Astrocyte (in vitro differentiated cells and primary cell): ENCODE measurements around the gene MAP1S.

Source experiments
- EZH2 ChIP-seq: IDR thresholded peaks from 2 replicates; pipeline ENCODE4 v1.6.1; 2012; ENCODE audit warnings: mild to moderate bottlenecking, low read length, inconsistent platforms; ENCODE audit not compliant: insufficient read depth
- TF ChIP-seq, protein P1 (sequence below): IDR thresholded peaks from 2 replicates; pipeline ENCODE4 v1.5.1; 2011; ENCODE audit warnings: low read depth, mild to moderate bottlenecking, inconsistent platforms, low read length, moderate library complexity; ENCODE audit not compliant: insufficient read depth

DNA sequence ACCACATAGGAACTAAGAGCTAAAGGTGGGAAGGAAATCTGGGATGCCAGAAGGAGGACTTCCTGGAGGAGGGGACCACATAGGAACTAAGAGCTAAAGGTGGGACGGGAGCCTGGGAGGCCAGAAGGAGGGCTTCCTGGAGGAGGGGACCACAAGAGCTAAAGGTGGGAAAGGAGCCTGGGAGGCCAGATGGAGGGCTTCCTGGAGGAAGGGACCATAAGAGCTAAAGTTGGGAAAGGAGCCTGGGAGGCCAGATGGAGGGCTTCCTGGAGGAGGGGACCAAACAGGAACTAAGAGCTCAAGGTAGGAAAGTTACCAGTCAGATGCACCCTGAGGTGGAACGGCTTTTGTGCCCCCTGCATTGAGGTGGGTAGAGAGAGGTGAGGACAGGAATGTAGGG is 22.2 kb downstream of the MAP1S start:
- TF ChIP-seq, protein P1, sequence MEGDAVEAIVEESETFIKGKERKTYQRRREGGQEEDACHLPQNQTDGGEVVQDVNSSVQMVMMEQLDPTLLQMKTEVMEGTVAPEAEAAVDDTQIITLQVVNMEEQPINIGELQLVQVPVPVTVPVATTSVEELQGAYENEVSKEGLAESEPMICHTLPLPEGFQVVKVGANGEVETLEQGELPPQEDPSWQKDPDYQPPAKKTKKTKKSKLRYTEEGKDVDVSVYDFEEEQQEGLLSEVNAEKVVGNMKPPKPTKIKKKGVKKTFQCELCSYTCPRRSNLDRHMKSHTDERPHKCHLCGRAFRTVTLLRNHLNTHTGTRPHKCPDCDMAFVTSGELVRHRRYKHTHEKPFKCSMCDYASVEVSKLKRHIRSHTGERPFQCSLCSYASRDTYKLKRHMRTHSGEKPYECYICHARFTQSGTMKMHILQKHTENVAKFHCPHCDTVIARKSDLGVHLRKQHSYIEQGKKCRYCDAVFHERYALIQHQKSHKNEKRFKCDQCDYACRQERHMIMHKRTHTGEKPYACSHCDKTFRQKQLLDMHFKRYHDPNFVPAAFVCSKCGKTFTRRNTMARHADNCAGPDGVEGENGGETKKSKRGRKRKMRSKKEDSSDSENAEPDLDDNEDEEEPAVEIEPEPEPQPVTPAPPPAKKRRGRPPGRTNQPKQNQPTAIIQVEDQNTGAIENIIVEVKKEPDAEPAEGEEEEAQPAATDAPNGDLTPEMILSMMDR = no peak
- TF ChIP-seq EZH2 = no peak
